ENCODE measurements around the gene FAM25G.

The FAM25G gene

GRCh38 chr10:47445720-47446119 lies 45.8 kb downstream of the FAM25G start:
- DNase-seq = no peak

GRCh38 chr10:47444047-47444446 lies 47.5 kb downstream of the FAM25G start:
- DNase-seq = no peak

GRCh38 chr10:47443145-47443544 lies 48.4 kb downstream of the FAM25G start:
- DNase-seq = no peak

GRCh38 chr10:47442351-47442750 lies 49.1 kb downstream of the FAM25G start:
- DNase-seq = no peak

- DNase-seq = no peak
Observed at GRCh38 chr10:47441938-47442337, 49.6 kb downstream of the FAM25G start.

GRCh38 chr10:47440207-47440606 lies 51.3 kb downstream of the FAM25G start:
- DNase-seq = no peak

GRCh38 chr10:47438857-47439474 lies 52.5 kb downstream of the FAM25G start:
- no peak for DNase-seq

Data from activated CD4-positive, alpha-beta T cell treated with anti-CD3 and anti-CD28 coated beads, Interleukin-2, amount 50 U/mL, for 48 hours (primary cell).